RWPE1 (cell line): Measurements from ENCODE around the gene SLC25A13.

Source experiments
- CTCF ChIA-PET: fragments of 350-600 bp; sonication (Branson Sonifier 250); formaldehyde crosslinking; extraction: SDS; loops from one replicate; lab custom pipeline; 2021; lab: Yijun Ruan, JAX
- POLR2A ChIA-PET: fragments of 400-600 bp; formaldehyde crosslinking; extraction: SDS; loops from one replicate; lab custom pipeline; 2020; ENCODE audit warnings: antibody characterized with exemption; ENCODE audit not compliant: low non-redundant PET; lab: Yijun Ruan, JAX
- DNase-seq: peaks from one replicate; pipeline ENCODE4 v3.0.0; 2012; ENCODE audit warnings: low spot score
- H3K27ac ChIP-seq: fragments of 450-650 bp; 2 replicates; pipeline ENCODE4 v1.5.1; 2017
- CTCF ChIP-seq: fragments of 450-650 bp; conservative IDR thresholded peaks from 2 replicates; pipeline ENCODE4 v1.5.1; 2017; ENCODE audit warnings: low read depth, mild to moderate bottlenecking

The SLC25A13 gene

GRCh38 chr7:96116173-96116572, 205.7 kb downstream of the SLC25A13 start:
- no peak for DNase-seq
- TF ChIP-seq CTCF: no peak
- POLR2A ChIA-PET: no interaction called here
- CTCF ChIA-PET: interaction anchor here (0.6 kb wide), 1 partner anchor 88 kb away, joined by 4 read pairs; no protein-coding TSS in a partner anchor
- no peak overlapping the region for H3K27ac ChIP-seq

- no peak for DNase-seq
- TF ChIP-seq CTCF: no peak
- POLR2A ChIA-PET: no interaction called here
- CTCF ChIA-PET: no interaction called here
- H3K27ac ChIP-seq: no peak overlapping the region
Measured at GRCh38 chr7:96114190-96114589, 207.7 kb downstream of the SLC25A13 start.

- TF ChIP-seq CTCF: no peak
- POLR2A ChIA-PET: no interaction called here
- CTCF ChIA-PET: no interaction called here
- H3K27ac ChIP-seq: no peak overlapping the region
- DNase-seq: no peak
Measured at GRCh38 chr7:96111405-96111804, 210.5 kb downstream of the SLC25A13 start.

GRCh38 chr7:96104984-96105383, 216.9 kb downstream of the SLC25A13 start:
- ChIA-PET CTCF (no interaction called here), POLR2A (no interaction called here)
- H3K27ac ChIP-seq: no peak overlapping the region
- TF ChIP-seq CTCF: no peak
- DNase-seq: no peak

GRCh38 chr7:96102096-96102811, 219.6 kb downstream of the SLC25A13 start:
- TF ChIP-seq CTCF: no peak
- POLR2A ChIA-PET: no interaction called here
- H3K27ac ChIP-seq: no peak overlapping the region
- CTCF ChIA-PET: no interaction called here
- no peak for DNase-seq

- TF ChIP-seq CTCF: no peak
- DNase-seq: no peak
- H3K27ac ChIP-seq: no peak overlapping the region
- POLR2A ChIA-PET: no interaction called here
- CTCF ChIA-PET: no interaction called here
Measured at GRCh38 chr7:96100737-96101136, 221.2 kb downstream of the SLC25A13 start.
